NT2/D1 (cell line): ENCODE results near the gene DDIT3.
"Not testable (repeated sequence)": the region's sequence is repeated elsewhere in the genome, so short reads cannot be mapped to it uniquely, and the experiment has no call there.

ENCODE experiments used
- DNase-seq: peaks from one replicate; pipeline ENCODE4 v3.0.0-alpha.2; 2011; ENCODE audit warnings: low read depth, low spot score
- H3K27me3 ChIP-seq: 2 replicates; pipeline ENCODE4 v1.6.0; 2011; ENCODE audit warnings: mild to moderate bottlenecking; ENCODE audit not compliant: insufficient read length, insufficient read depth
- H3K36me3 ChIP-seq: 2 replicates; pipeline ENCODE4 v1.6.1; 2011; ENCODE audit warnings: mild to moderate bottlenecking, low read length, mixed read lengths; ENCODE audit not compliant: insufficient read depth, insufficient read length
- H3K4me1 ChIP-seq: 2 replicates; pipeline ENCODE4 v1.5.1; 2011; ENCODE audit not compliant: insufficient read depth, insufficient read length
- H3K4me3 ChIP-seq: 2 replicates; pipeline ENCODE4 v1.5.1; 2011; ENCODE audit warnings: low read depth; ENCODE audit not compliant: insufficient read length
- H3K9ac ChIP-seq: 2 replicates; pipeline ENCODE4 v1.6.0; 2011; ENCODE audit warnings: low read depth; ENCODE audit not compliant: insufficient read length
- H3K9me3 ChIP-seq: 2 replicates; pipeline ENCODE4 v1.5.1; 2011; ENCODE audit warnings: mild to moderate bottlenecking, low read length; ENCODE audit not compliant: insufficient read depth
- SUZ12 ChIP-seq: IDR thresholded peaks from 2 replicates; pipeline ENCODE4 v1.6.1; 2011; ENCODE audit not compliant: insufficient read length, insufficient read depth; ENCODE audit errors: extremely low read depth
- YY1 ChIP-seq: IDR thresholded peaks from 2 replicates; pipeline ENCODE4 v1.6.1; 2011; ENCODE audit not compliant: insufficient read length, insufficient read depth
- ZNF274 ChIP-seq: IDR thresholded peaks from 2 replicates; pipeline ENCODE4 v1.6.1; 2011; ENCODE audit warnings: mild to moderate bottlenecking, low read depth, low read length

The DDIT3 gene

DNA sequence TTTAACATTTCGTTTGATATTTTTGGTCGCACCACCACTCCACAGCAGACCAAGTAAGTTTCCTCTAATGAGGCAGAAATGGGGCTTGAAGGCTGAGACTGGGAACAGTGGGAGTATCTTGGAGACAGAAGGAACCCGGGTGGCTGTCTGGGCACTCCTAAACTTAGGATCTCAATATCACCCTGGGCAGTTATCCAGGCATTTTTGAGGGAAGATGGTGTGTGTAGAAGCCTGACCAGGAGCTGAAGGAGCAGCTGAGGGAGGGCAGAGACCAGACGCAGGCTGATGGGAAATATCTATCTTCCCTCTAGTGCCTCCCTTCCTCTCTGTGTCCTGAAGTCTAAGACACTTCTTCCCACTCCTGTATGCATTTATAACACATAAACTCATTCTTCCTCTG is 21.7 kb downstream of the DDIT3 start:
- Histone ChIP-seq H3K9me3 (no peaks in the 10 kb centered on the region; the same call in 1 of the 2 replicates), H3K27me3 (no peaks in the 10 kb centered on the region), H3K4me1 (no peaks in the 10 kb centered on the region), H3K36me3 (peaks cover 77% of the 10 kb centered on the region), H3K4me3 (no peak overlapping the region), H3K9ac (no peak overlapping the region)
- no peak for DNase-seq
- TF ChIP-seq YY1 (no peak), ZNF274 (no peak), SUZ12 (no peak)

DNA sequence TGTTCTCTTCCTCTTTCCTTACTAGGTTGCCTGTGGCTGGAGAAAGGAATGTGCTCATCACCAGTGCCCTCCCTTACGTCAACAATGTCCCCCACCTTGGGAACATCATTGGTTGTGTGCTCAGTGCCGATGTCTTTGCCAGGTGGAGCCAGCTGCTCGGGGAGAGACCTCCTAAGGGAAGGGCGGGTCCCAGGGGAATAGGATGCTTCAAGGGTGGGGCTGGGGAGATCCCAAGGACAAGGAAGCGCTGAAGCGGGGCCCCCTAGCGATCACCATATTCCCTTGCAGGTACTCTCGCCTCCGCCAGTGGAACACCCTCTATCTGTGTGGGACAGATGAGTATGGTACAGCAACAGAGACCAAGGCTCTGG is 22.2 kb downstream of the DDIT3 start:
- DNase-seq, result no peak
- H3K27me3 ChIP-seq, result no peaks in the 10 kb centered on the region
- H3K4me1 ChIP-seq, result no peaks in the 10 kb centered on the region
- H3K4me3 ChIP-seq, result no peak overlapping the region
- H3K36me3 ChIP-seq, result peaks cover 72% of the 10 kb centered on the region
- H3K9me3 ChIP-seq, result no peaks in the 10 kb centered on the region; the same call in 1 of the 2 replicates
- TF ChIP-seq YY1 (no peak), SUZ12 (no peak), ZNF274 (no peak)
- no peak overlapping the region for H3K9ac ChIP-seq

DNA sequence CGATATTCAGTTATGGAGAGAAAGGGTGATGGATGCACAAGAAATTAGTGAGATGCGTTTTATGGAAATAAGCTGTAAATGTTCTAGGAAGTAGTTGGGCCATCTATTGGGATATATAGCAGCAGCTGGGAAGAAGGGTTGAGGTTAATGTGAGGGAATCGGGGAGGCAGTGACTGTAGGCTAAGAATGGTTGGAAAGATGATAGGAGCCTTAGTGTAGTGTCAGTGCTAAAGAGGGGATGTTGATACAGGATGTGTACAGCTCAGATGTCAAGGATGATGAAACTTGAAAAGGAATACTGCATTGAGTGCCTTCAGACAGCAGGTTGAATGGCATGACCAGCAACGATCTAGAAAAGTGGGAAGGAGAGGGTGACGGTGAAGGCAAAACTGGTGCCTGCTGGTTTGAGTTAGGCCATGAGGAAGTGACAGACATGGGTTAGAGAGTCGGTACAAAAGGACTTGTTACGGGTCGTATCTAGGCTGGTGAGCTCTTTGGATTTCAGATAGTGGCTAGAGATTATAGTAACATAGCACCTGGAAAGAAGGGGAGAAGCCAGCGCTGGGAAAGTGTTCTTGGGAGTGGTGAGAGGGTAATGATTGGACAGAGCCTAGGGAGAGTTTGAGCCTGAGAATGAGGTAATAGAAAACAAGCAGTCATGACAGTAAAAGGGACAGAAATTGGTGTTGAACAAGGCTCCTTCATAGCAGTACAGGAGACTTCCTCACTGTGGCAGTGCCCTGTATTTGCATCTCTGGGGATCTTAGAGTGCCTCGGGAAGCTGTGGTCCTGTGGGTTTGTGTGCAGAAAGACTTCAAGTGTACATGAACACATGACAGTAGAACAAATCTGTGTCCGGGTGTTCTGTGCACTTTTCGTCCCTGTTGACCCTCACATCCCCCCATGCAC is 22.8 kb downstream of the DDIT3 start:
- Histone ChIP-seq H3K4me1 (no peaks in the 10 kb centered on the region), H3K9me3 (no peaks in the 10 kb centered on the region; the same call in 1 of the 2 replicates), H3K36me3 (peaks cover 74% of the 10 kb centered on the region), H3K9ac (no peak overlapping the region), H3K4me3 (no peak overlapping the region), H3K27me3 (no peaks in the 10 kb centered on the region)
- TF ChIP-seq ZNF274 (no peak), YY1 (no peak), SUZ12 (no peak)
- no peak for DNase-seq

- TF ChIP-seq ZNF274, result no peak
- no peak for TF ChIP-seq YY1
- no peak for TF ChIP-seq SUZ12
- Histone ChIP-seq H3K4me1 (no peaks in the 10 kb centered on the region), H3K9me3 (no peaks in the 10 kb centered on the region; the same call in 1 of the 2 replicates), H3K27me3 (no peaks in the 10 kb centered on the region), H3K36me3 (peaks cover 73% of the 10 kb centered on the region), H3K4me3 (no peak overlapping the region), H3K9ac (no peak overlapping the region)
- DNase-seq, result no peak
These were observed 23.5 kb downstream of the DDIT3 start for GRCh38 chr12:57496822-57497221.

GRCh38 chr12:57495051-57495701 is 25.1 kb downstream of the DDIT3 start:
- H3K36me3 ChIP-seq, result peaks cover 73% of the 10 kb centered on the region
- not testable (repeated sequence) for H3K4me3 ChIP-seq, H3K4me1 ChIP-seq, DNase-seq, H3K9me3 ChIP-seq, H3K9ac ChIP-seq, H3K27me3 ChIP-seq

- peaks cover 61% of the 10 kb centered on the region for H3K36me3 ChIP-seq
- no peaks in the 10 kb centered on the region for H3K27me3 ChIP-seq
- no peak for DNase-seq
- TF ChIP-seq ZNF274 (no peak), SUZ12 (no peak), YY1 (no peak)
- no peaks in the 10 kb centered on the region; the same call in 1 of the 2 replicates for H3K9me3 ChIP-seq
- H3K4me3 ChIP-seq, result no peak overlapping the region
- peaks cover 9% of the 10 kb centered on the region for H3K4me1 ChIP-seq
- H3K9ac ChIP-seq, result no peak overlapping the region
These were observed 28.7 kb downstream of the DDIT3 start for GRCh38 chr12:57491393-57492280.
